Endothelial cell of umbilical vein (primary cell): ENCODE data around the gene FAM83F. TPM values are rescaled to one million over a fixed set of nuclear protein-coding genes. Genes with fewer than 3 reads are reported as not detected.

ENCODE experiments used
- BruUV-seq: library from RNA; stranded (reverse); fragments of 400-500 nt; replicated peaks from 2 replicates; lab custom pipeline; 2021; lab: Mats Ljungman, UMichigan
- CTCF ChIA-PET: fragments of 300-600, 350-600 bp; sonication (Branson Sonifier 250); formaldehyde crosslinking; loops from one replicate; lab custom pipeline; 2021; ENCODE audit warnings: antibody characterized with exemption, inconsistent platforms; lab: Charles Lee
- POLR2A ChIA-PET: fragments of 300-600, 350-600 bp; sonication (Branson Sonifier 250); formaldehyde crosslinking; loops from one replicate; lab custom pipeline; 2021; ENCODE audit warnings: antibody characterized with exemption, inconsistent platforms; lab: Charles Lee
- DNase-seq: peaks from one replicate; pipeline ENCODE4 v3.0.0-alpha.2; 2011; ENCODE audit warnings: low read depth, low spot score
- FAIRE-seq: peaks from 2 replicates; lab custom pipeline; 2011; peaks lifted over from hg19 to GRCh38; lab: Jason Lieb, UNC
- H2AFZ ChIP-seq: 2 replicates; pipeline ENCODE4 v1.6.0; 2012; ENCODE audit warnings: low read depth, low read length, control low read depth, inconsistent platforms
- H3K27ac ChIP-seq: 2 replicates; pipeline ENCODE4 v1.5.1; 2011; ENCODE audit warnings: low read depth, mild to moderate bottlenecking, control low read depth, low read length, moderate library complexity; ENCODE audit not compliant: insufficient read depth
- H3K27me3 ChIP-seq, 2 experiments: 2 replicates each; pipeline versions ENCODE4 v1.6.0 to v1.6.1; 2011; ENCODE audit warnings: low read length in 2 of 2, mixed read lengths in 1 of 2; ENCODE audit not compliant: control insufficient read depth in 2 of 2, insufficient read depth in 2 of 2
- H3K36me3 ChIP-seq, 2 experiments: 2 replicates in 1 of 2; 3 replicates in 1 of 2; pipeline ENCODE4 v1.5.1; 2011; ENCODE audit warnings: low read length in 2 of 2, mild to moderate bottlenecking in 1 of 2, moderate library complexity in 1 of 2; ENCODE audit not compliant: control insufficient read depth in 2 of 2, insufficient read depth in 2 of 2; ENCODE audit errors: extremely low read depth in 1 of 2
- H3K4me1 ChIP-seq: 3 replicates; pipeline ENCODE4 v1.5.1; 2011; ENCODE audit warnings: mild to moderate bottlenecking, low read length; ENCODE audit not compliant: control insufficient read depth, insufficient read depth; ENCODE audit errors: extremely low read depth
- H3K4me2 ChIP-seq: 2 replicates; pipeline ENCODE4 v1.6.1; 2011; ENCODE audit warnings: low read length, control low read depth, mixed read lengths; ENCODE audit not compliant: insufficient read depth
- H3K4me3 ChIP-seq, 3 experiments: fragments of 200-600 bp in 1 of 3; sonication (generic), shearing (Covaris generic) in 1 of 3; replicated peaks in 1 of 3; 2 replicates each; pipeline ENCODE4 v1.5.1; 2011 to 2016; ENCODE audit warnings: control low read depth in 3 of 3, low read length in 3 of 3, mild to moderate bottlenecking in 2 of 3, inconsistent platforms in 1 of 3, low read depth in 1 of 3, moderate library complexity in 1 of 3; ENCODE audit not compliant: insufficient read depth in 1 of 3
- H3K79me2 ChIP-seq: 2 replicates; pipeline ENCODE4 v1.6.0; 2012; ENCODE audit warnings: low read length, inconsistent platforms; ENCODE audit not compliant: control insufficient read depth, insufficient read depth
- H3K9ac ChIP-seq: replicated peaks from 2 replicates; pipeline ENCODE3; 2011; ENCODE audit warnings: low read length, control low read depth; ENCODE audit not compliant: insufficient read depth; ENCODE audit errors: extremely low read depth
- H3K9me1 ChIP-seq: replicated peaks from 3 replicates; pipeline ENCODE4 v1.6.0; 2011; ENCODE audit warnings: mild to moderate bottlenecking, low read length; ENCODE audit not compliant: control insufficient read depth, insufficient read depth; ENCODE audit errors: extremely low read depth
- H3K9me3 ChIP-seq: replicated peaks from 2 replicates; pipeline ENCODE4 v1.5.1; 2012; ENCODE audit warnings: low read length, inconsistent platforms; ENCODE audit not compliant: control insufficient read depth, insufficient read depth
- H4K20me1 ChIP-seq: replicated peaks from 2 replicates; pipeline ENCODE3; 2011; ENCODE audit warnings: mild to moderate bottlenecking, low read length; ENCODE audit not compliant: control insufficient read depth, insufficient read depth; ENCODE audit errors: extremely low read depth
- CTCF ChIP-seq, 2 donors: IDR thresholded peaks; 1 replicate in 1 of 2; 2 replicates in 1 of 2; pipeline ENCODE4 v1.5.1; 2011; ENCODE audit warnings: low read length in 2 of 2, mild to moderate bottlenecking in 2 of 2, moderate library complexity in 2 of 2, control low read depth in 1 of 2, inconsistent platforms in 1 of 2, low read depth in 1 of 2; ENCODE audit not compliant: insufficient read depth in 1 of 2; ENCODE audit errors: extremely low read depth in 1 of 2
- EZH2 ChIP-seq: IDR thresholded peaks from 2 replicates; pipeline ENCODE4 v1.6.1; 2012; ENCODE audit warnings: borderline replicate concordance, low read depth, mild to moderate bottlenecking, moderate library complexity, low read length, inconsistent platforms; ENCODE audit not compliant: severe bottlenecking
- FOS ChIP-seq: IDR thresholded peaks from 2 replicates; pipeline ENCODE4 v1.6.1; 2011; ENCODE audit warnings: mild to moderate bottlenecking, low read length, moderate library complexity, borderline replicate concordance; ENCODE audit not compliant: insufficient read depth
- GATA2 ChIP-seq: IDR thresholded peaks from 2 replicates; pipeline ENCODE4 v1.7.0; 2011; ENCODE audit warnings: low read depth, mild to moderate bottlenecking, moderate library complexity, mixed read lengths, low read length; ENCODE audit not compliant: insufficient read length, insufficient read depth
- JUN ChIP-seq: IDR thresholded peaks from 2 replicates; pipeline ENCODE4 v1.6.1; 2011; ENCODE audit warnings: borderline replicate concordance, low read depth; ENCODE audit not compliant: insufficient read length, insufficient read depth
- MAX ChIP-seq: IDR thresholded peaks from 2 replicates; pipeline ENCODE4 v1.6.1; 2011; ENCODE audit not compliant: insufficient read depth, insufficient read length
- MYC ChIP-seq: IDR thresholded peaks from one replicate; pipeline ENCODE4 v1.6.1; 2011; ENCODE audit warnings: mild to moderate bottlenecking, low read depth, low read length
- POLR2A ChIP-seq: IDR thresholded peaks from 2 replicates; pipeline ENCODE4 v1.6.1; 2012; ENCODE audit warnings: low read depth, mild to moderate bottlenecking, control low read depth, low read length
- POLR2AphosphoS5 ChIP-seq: IDR thresholded peaks from 2 replicates; pipeline ENCODE4 v1.6.1; 2012; ENCODE audit warnings: low read depth, mild to moderate bottlenecking, control low read depth, low read length, moderate library complexity; ENCODE audit not compliant: insufficient read depth
- dilution Hi-C: fragments of 300-500 bp; cut with MboI; formaldehyde crosslinking; loops from one replicate; pipeline ENCODE4 v1.15.0; 2019; ENCODE audit warnings: low sequenced_read_pairs; ENCODE audit not compliant: extremely low pct_ligation_motif_present
- intact Hi-C: fragments of 100-400 bp; cut with micrococcal nuclease; formaldehyde crosslinking; loops from one replicate; pipeline ENCODE4 v1.10.0; 2022
- polyA plus RNA-seq, 4 experiments: library from polyadenylated mRNA; depleted of rRNA in 3 of 4; stranded (reverse) in 3 of 4; unstranded in 1 of 4; fragments of >200 nt; gene quantifications; 2 replicates each; pipeline versions ENCODE4 v1.2.1 to v1.2.3, GENCODE V29; 2011 to 2012; ENCODE audit warnings: missing spikeins in 1 of 4
- total RNA-seq: library from RNA; stranded (reverse); gene quantifications from 2 replicates; pipeline ENCODE4 v1.2.3, GENCODE V29; 2021

The FAM83F gene
- total and polyA plus RNA-seq, 2 donors (not counting 3 experiments of a cell fraction or from before 2014, with no cell fraction given), result not detected

GRCh38 chr22:40030026-40030757 is 35.4 kb downstream of the FAM83F start:
- no peak overlapping the region for H3K4me3 ChIP-seq
- ChIA-PET POLR2A (no interaction called here), CTCF (interaction anchor here (0.6 to 2.3 kb wide), 3 partner anchors 280 to 502 kb away, joined by 3 to 11 read pairs (median 5); no protein-coding TSS in a partner anchor)
- H3K27me3 ChIP-seq, result peaks cover 0 to 7% of the 10 kb centered on the region in 2 experiments
- dilution Hi-C loops (no loop called here), intact Hi-C loops (no loop called here)
- no peaks in the 10 kb centered on the region for H4K20me1 ChIP-seq
- TF ChIP-seq POLR2A (no peak), FOS (no peak), MAX (no peak), POLR2AphosphoS5 (no peak), JUN (no peak), EZH2 (no peak), MYC (no peak), GATA2 (no peak), CTCF (IDR thresholded peaks at IDR 0.05; ENCODE audit: extremely low read depth in 1 of 2, insufficient read depth in 1 of 2, low read depth in 1 of 2, low read length in 2 of 2) (no peak)
- no TSS peak for BruUV-seq
- no peak overlapping the region for H3K4me2 ChIP-seq
- H3K27ac ChIP-seq, result no peak overlapping the region
- no peaks in the 10 kb centered on the region for H3K79me2 ChIP-seq
- no peak overlapping the region for H3K9ac ChIP-seq
- H3K36me3 ChIP-seq, result no peaks in the 10 kb centered on the region
- DNase-seq (no peak), FAIRE-seq (no peak)
- H2AFZ ChIP-seq, result no peak overlapping the region
- H3K4me1 ChIP-seq, result no peaks in the 10 kb centered on the region
- no peaks in the 10 kb centered on the region for H3K9me1 ChIP-seq
- no peaks in the 10 kb centered on the region for H3K9me3 ChIP-seq
